NCI-H69 (cell line): ENCODE measurements around the gene EGFLAM.
"Not testable (repeated sequence)": the region's sequence is repeated elsewhere in the genome, so short reads cannot be mapped to it uniquely, and the experiment has no call there.

Source experiments
- DNase-seq: peaks from one replicate; lab custom pipeline; 2025; lab: John Stamatoyannopoulos, UW

The EGFLAM gene

DNA sequence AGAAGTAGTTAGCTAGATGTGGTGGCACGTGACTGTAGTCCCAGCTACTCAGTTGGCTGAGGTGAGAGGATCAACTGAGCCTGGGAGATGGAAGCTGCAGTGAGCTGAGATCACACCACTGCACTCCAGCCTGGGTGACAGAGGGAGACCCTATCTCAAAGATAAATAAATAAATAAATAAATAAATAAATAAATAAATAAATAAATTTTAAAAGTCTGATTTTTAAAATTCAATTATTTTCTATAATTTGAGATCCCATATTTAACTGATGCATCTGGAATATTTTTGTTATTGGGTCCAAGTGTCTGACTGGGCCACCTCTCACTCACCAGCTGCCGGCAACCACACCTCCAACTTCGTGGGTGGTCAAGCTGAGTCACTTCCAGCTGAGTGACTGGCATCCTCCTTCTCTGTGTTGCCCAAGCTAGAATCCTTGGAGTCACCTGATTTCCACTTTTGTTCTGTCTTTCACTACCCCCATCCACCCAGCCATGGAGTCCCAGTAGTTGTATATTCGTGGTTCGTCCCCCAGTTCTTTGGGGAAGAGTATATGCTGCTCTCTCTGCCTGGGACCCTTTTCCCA, 70.9 kb downstream of the EGFLAM start:
- no peak for DNase-seq

DNA sequence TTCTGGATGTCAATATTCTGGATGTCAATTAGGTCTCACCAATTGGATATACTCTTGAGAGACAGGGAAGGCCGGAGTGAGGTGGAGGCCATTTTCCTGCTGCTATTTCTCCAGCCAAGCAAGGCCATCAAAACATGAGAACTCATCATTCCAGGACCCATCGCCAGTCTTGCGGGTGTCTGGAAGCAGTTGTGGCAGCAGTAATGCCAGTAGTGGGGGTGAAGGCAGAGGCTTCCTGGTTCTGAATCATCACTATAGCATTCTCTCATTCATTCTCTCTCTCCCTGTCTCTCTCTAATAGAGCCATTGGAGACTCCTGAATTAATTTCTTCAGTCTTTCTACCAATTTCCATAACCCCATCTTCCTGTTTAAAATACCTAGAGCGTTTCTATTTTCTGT, 71.8 kb downstream of the EGFLAM start:
- DNase-seq: no peak

DNA sequence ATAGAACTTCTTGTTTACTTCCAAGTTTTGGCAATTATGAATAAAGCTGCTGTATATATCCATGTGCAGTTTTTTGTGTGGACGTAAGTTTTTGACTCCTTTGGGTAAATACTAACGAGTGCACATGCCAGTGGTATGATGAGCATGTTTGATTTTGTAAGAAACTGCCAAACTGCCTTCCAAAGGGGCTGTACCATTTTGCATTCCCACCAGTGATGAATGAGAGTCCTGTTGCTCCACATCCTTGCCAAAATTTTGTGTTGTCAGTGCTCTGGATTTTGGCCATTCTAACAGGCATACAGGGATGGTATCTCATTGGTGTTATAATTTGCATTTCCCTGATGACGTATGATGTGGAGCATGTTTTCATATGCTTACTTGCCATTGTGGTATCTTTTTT, 73.5 kb downstream of the EGFLAM start:
- no peak for DNase-seq

DNA sequence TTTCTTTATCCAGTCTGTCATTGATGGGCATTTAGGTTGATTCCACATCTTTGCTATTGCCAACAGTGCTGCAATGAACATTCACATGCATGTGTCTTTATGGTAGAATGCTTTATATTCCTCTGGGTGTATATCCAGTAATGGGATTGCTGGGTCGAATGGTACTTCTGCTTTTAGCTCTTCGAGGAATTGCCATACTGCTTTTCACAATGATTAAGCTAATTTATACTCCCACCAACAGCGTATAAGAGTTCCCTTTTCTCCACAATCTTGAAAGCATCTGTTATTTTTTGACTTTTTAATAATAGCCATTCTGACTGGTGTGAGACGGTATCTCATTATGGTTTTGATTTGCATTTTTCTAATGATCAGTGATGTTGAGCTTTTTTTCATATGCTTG, 74.8 kb downstream of the EGFLAM start:
- not testable (repeated sequence) for DNase-seq

DNA sequence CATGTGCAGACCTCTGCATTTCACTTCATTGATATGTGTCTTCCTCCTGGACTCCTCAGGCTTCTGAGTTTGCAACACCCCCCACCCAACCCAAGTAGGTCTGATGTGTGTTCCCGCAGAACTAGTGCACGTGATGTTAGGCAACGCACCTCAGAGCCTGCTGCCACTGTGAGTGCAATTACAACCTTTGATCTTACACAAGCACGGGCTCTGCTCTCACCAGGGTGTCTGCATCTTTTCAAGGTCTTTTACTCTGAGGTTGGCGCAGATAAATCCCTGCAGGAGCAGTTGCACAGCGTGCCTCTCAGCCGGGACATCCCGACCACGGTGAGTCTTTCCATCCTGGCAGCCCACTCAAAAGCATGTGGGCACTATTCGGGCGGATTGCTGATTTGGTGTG, 80.1 kb downstream of the EGFLAM start:
- no peak for DNase-seq

DNA sequence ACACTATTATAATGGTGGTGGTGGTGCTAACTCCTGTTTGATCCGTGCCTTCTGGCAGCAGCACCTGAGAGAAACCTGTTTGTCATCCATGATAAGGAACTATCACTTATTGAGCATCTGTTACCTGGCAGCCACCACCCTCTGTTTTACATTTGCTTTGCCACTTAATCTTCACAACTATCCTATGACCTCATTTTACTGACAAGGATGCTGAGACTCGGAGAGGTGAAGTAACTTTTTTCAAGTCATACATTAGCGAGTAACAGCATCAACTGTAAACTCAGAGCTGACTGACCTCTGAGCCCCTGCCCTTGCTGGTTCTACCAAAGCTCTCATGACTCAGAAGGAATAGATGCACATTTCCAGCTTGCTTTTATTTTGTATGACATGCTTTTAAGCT, 81.1 kb downstream of the EGFLAM start:
- no peak for DNase-seq

DNA sequence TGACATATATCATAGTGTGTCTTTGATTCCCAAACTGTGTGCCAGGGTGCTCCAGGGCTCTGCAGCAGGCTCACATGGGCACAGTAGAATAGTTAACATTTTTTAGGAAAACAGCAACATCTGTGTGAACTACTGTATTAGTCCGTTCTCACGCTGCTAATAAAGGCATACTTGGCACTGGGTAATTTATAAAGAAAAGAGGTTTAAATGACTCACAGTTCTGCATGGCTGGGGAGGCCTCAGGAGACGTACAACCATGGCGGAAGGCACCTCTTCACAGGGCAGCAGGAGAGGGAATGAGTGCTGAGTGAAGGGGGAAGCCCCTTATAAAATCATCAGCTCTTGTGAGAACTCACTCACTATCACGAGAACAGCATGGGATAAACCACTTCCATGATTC, 82.7 kb downstream of the EGFLAM start:
- no peak for DNase-seq

DNA sequence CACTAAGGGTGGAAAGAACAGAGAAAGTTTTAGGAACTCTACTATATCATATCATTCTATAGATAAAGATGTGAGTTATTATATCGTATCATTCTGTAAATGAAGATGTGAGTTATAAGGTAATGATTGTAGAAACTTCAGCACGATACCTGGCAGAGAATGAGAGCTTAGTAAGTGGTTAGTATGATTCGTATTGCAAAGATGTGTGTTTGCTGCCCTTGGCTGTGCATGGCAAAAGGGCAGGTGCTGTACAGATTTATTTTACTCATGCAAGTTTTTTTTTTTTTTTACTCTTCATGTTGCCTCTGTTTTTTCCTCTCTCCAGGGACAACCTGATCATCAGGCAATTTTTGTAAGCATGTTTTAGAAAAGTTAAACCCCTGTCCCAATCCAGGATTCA, 83.3 kb downstream of the EGFLAM start:
- DNase-seq: no peak

DNA sequence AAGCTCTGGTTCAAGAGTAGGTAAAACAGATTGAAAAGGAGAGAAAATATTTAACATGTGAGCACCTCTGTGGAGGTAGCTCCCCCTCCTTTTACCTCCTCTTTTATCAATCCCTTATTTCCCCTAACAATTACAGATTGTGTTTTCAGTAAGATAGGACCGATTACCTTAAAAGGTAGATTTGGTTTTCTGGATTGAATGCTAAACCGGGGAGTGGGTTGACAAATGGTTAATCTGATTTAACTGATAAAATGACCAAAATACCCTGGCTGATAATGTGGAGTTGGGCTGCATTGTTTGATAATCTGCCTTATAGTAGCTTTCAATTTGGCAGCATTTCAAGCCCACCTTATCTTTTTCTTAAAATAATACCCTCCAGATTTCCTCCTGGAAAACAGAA, 83.9 kb downstream of the EGFLAM start:
- no peak for DNase-seq

DNA sequence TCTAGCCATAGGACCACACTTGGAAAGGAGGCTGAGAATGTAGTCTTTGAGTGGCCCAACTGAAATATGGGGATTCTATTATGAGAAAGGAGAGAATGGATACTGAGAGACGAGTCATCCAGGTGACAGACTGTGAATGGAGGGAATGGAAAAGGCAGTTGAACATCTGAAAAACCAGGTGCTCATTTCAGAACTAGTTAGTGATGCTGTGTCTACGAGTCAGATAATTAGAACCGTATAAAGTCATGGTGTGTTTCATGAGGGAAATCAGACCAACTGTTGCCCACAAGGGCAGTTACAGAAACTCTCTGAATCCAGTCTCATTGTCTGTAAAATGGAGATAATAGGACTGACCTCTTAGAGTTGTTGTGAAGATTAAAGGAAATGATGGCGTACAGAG, 86.5 kb downstream of the EGFLAM start:
- no peak for DNase-seq

DNA sequence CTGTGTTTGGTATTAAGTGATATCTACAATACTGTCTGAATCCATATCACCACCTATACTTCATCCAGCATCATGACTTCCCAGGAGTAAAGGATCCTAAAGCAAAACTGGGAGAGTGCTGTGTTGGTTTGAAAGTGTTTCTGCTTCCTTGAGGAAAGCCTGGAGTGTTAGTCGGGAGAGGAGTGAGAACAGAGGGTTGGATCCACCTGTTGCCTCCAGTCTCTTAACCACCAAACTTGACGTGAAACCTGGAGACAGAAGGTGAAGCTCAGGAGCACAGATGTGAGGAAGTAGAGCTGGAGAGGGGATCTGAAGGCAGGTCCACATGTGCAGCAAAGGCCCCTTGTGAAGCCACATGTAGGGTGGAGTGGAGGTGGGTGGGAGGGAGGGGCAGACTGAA, 88.2 kb downstream of the EGFLAM start:
- DNase-seq: no peak

DNA sequence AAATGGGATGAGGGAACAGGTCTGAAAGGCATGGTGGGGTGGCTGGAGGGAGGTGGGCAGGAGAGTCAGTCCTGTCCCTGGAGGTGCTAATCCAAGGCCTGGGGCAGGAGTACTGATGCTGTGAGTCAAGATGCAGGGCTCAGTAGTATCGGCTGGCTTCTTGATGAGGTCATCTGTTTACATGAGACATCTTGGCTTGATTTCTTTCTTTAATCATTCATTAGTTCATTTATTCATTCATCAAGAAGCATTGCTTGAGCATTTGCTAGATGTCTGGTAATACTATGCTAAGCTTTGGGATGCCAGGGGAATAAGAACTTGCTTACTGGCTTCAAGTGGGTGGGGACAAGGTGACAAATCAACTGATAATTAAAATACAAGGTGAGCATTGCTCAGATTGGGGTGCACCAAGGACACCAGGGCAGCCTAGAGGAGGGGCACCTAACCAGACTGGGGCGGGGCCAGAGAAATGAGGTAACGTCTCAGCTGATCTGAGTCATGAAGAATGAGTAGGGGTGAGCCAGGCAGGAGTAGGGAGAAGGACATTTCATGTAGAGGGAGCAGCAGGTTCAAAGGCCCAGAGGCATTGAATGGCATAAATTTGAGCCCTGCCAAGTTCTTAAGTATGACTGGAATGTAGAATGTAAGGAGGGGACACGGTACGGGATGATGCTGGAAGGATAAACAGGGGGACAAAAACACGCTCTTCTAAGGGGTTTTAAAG, 88.8 kb downstream of the EGFLAM start:
- no peak for DNase-seq

DNA sequence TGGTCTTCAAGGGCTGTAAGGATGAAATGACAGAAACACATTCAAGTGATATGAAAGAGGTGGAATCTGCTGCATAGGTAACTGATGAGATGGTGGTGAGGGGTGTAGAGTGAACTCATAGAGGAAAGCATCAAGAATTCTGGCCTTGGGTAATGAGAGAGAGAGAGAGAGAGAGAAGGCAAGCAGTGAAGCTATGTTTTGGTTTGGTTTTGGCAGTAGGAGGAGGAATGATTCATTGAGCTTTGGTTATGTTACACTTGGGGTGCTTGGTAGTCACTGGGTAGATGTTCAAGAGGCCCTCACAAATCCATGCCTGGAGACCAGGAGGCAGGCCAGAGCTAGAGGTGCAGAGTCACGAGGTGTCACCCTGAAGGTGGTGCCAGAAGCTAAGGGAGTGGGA, 89.5 kb downstream of the EGFLAM start:
- DNase-seq: no peak

DNA sequence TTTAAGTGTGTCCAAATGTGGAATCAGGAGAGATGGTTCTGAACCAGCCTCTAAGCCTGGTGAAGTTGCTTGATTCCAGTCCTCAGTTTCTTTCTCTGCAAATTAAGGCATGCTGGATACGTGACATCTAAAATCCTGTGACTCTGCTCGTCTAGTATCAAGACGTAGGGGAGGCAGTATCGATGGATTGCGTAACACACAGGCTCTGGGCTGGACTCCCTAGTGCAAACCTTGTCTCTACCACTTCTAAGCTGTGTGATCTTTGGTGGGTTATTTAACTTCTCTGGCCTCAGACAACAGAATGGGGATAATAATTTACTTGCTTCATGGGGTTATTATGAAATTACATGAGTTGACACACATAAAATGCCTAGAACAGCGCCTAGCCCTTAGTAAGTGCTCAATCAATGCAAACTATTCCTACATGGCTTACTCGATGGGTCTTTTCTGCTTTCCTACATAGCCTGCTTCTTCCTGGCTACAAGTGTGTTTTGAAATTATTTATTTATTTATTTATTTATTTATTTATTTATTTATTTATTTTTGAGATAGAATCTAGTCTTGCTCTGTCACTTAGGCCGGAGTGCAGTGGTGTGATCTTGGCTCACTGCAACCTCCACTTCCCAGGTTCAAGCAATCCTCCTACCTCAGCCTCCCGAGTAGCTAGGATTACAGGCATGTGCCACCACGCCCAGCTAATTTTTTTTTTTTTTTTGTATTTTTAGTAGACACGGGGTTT, 102.1 kb downstream of the EGFLAM start:
- no peak for DNase-seq

DNA sequence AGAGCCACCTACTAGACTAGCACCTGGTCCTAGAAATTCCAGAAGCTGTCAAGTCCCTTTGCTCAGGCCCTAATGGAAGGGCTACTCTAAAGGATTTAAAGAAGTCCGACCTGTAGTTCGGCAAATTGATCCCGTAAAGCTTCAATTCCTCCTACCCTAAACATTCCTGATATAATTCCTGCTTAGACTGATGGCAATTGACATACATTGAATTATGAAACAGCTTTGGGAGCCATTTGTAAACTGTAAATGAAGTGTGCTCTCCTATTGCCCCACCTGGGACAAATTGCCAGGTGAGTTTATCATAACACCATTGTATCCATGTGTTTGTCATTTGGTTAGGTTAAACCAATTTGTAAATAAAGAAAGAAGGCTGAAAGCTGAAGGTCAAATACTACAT, 104.4 kb downstream of the EGFLAM start:
- DNase-seq: no peak

DNA sequence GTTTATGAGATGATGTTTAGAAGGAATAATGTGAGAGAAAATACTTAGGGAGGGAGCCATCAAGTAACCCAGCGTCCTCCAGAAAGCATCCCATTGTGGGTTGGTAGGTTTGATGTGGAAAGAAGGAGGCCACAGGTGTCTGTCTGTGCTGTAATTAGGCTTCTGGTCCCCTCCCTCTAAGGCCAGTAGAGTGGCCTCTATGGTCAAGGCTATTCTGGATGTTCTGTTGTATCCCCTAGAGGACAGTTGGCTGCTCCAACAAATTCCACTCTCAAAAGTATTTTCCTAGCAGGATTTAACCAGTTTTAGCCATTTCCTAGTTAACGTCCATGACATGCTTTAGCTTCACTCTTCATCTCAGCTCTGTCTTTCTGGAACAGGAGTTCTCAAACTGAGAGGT, 106.5 kb downstream of the EGFLAM start:
- DNase-seq: no peak

DNA sequence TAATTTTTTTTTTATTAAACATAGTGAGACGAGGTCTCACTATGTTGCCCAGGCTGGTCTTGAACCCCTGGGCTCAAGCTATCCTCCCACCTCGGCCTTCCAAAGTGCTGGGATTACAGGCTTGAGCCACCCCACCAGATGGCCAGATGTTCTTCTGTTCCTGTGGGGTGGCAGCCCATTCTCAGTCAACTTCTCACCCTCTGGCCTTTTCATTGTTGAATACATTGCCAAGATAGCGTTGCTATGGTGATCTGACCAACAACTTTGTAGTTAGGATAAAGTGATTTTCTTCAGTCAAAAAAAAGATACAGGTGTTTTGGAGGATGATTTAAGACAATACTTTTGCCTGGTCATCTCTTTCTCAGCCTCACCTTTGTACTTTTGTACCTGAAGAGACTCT, 109.1 kb downstream of the EGFLAM start:
- no peak for DNase-seq

DNA sequence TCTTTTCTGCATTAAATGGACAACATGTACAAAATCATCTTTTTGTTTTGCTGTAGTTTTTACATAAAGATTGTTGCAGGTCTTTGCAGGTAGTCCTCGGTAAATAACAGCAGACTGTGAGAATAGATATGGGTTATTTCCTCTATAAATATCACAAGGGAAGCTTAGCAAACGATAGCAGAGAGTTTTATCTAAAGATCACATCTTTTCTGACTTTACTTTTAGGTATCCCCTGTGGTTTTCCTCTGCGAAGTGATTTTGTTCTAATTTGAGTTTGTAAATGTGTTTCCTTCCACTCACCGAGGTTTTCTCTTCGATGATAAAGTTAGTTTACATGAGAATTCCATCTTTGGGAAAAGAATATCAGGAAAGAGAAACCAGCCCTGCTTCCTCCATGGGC, 109.6 kb downstream of the EGFLAM start:
- DNase-seq: no peak

DNA sequence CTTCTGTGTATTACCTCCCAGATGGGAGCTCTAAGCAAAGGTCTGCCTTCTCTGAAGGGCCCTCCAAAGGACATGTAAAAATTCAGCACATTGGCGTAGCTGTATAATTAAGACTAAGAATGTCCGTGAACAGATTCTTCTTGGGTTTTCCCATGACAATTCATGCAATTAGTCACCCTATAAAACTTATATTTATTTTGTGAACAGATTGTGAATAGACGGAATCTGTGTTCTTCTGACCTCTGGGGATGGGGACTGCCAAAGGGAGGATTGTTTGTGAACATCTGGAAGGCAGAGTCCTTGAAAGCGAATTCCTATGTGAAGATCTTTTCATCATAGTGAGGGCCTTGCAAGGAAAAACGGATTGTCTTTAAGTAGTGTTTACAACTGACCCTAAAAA, 111.3 kb downstream of the EGFLAM start:
- DNase-seq: no peak

DNA sequence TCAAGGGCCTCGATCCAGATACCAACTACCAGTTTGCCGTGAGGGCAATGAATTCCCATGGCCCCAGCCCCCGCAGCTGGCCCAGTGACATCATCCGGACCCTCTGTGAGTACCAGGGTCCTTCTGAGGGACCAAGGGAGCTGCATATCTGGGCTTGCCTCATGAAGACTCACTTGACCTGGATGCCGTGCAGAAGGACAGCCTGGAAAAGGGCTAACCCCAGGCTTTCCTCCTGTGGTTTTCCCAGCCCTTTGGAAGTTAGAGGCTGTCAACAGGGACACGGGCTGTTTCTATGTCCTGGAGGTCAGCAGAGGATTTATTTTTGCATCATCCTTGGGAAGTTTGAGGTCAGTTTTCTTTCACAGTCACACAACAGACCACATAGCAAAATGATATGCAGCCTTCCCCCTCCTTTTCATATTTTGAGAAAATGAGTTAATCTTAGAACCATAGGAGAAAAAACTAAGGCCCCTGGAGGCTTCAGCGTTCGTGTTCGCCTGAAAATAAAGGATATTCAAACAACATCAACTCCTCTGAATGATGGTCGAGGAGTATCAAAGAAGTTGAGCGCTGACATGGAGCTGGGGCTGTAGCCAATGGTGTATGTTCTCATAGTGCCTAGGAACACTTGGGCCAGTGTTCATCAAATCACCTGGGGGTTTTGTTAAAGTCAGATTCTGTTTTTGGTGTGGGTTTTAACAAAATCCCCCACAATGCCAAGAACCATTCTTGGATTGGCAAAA, 112.2 kb downstream of the EGFLAM start:
- no peak for DNase-seq

DNA sequence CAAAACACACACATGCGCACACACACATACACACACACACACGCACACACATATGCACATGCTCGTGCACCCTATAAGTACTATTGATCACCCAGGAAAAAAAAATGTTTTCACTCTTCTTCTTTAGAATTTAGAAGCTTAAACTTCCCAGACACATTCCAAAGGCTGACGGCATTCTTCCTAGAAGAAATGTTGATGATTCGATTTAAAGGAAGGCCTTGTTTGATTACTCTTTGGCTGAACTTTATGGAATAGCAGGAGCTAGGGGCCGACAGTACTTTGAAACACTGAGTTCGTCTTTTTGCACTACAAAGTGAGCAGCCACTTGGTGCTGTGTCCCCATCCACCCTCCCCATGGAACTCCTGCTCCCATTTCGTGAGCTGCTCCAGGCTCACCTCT, 113.2 kb downstream of the EGFLAM start:
- no peak for DNase-seq

DNA sequence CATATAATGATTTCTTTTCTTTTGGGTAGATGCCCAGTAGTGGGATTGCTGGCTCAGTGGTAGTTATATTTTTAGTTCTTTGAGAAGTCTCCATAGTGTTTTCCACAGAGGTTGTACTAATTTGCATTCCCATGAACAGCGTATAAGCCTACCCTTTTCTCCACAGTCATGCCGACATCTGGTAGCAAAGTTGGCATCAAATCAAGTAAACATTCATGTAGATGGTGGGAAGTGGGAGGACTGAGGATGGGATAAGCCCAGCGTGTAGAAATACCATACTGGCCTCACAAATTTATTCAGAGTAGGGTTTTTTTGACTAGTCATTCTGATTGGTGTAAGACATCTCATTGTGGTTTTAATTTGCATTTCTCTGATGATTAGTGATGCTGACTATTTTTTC, 115.4 kb downstream of the EGFLAM start:
- DNase-seq: no peak

DNA sequence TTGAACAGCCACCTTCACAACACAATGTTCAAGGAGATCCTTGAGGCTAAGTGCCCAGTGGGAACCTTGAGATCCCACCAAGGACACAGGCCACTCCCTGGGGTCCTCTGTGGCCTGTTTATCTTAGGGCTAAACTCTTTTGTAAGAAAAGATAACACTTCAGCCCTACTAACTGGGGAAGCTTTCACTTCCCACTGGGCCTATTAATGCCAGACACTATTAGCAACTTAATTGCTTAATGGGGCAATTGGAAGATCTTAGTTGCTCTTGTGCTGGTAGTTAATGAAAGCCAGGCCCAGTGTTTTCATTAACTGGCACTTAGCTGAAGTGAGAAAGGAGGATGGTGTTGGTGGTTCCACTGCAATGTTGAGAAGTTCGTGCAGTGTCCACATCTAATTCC, 117.1 kb downstream of the EGFLAM start:
- DNase-seq: no peak
